GM12873 (cell line): ENCODE data around the gene TXNRD2.

Source experiments
- TF ChIP-seq, protein P1 (sequence below): IDR thresholded peaks from 2 replicates; pipeline ENCODE4 v1.5.1; 2012; ENCODE audit warnings: low read depth, mild to moderate bottlenecking, moderate library complexity, low read length, control low read depth; ENCODE audit not compliant: insufficient read depth; ENCODE audit errors: missing control alignments

The TXNRD2 gene

DNA sequence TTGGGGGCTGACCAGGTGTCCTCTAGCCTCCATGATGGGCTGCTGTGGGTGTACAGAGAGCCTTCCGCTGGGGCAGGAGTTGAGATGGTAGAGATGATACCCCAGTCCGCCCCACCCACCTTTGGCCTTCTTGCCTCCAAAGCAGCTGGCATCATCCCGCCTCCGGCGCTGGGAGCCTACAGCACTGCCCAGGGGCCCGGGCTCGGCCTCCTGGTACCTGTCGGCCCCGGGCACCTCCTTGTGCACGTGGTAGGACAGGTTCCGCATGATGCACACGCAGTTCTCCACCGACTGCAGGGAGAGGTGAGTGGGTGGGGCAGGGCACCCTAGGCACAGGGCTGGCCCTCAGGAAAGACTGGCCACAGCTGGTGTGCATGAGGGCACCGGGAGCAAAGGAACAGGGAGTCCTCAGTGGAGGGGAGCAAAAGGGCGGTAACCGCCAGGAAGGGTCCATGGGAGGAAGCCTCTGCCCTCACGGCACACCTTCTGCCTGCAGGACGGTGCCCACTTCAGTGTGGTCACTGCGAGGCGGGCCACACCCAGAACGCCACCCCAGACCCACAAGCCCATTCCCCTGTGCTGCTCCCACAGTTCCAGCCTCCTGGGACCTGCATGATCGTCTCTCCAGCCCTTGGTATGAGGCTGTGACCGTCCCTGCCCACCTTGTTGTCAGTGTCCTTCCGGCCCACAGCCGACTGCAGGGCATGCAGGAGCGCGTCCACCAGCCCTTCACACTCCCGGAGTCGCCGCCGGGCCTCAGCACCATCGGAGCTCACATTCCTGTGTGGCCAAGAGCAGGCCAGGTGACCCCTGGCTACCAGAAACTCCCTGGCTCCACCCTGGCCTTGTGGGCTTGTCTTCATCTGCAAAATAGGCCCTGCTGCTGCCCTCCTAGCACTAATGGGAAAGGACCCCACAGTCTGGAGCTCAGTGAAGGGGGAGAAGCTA, 36.0 kb upstream of the TXNRD2 start:
- TF ChIP-seq, protein P1, sequence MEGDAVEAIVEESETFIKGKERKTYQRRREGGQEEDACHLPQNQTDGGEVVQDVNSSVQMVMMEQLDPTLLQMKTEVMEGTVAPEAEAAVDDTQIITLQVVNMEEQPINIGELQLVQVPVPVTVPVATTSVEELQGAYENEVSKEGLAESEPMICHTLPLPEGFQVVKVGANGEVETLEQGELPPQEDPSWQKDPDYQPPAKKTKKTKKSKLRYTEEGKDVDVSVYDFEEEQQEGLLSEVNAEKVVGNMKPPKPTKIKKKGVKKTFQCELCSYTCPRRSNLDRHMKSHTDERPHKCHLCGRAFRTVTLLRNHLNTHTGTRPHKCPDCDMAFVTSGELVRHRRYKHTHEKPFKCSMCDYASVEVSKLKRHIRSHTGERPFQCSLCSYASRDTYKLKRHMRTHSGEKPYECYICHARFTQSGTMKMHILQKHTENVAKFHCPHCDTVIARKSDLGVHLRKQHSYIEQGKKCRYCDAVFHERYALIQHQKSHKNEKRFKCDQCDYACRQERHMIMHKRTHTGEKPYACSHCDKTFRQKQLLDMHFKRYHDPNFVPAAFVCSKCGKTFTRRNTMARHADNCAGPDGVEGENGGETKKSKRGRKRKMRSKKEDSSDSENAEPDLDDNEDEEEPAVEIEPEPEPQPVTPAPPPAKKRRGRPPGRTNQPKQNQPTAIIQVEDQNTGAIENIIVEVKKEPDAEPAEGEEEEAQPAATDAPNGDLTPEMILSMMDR = no peak

DNA sequence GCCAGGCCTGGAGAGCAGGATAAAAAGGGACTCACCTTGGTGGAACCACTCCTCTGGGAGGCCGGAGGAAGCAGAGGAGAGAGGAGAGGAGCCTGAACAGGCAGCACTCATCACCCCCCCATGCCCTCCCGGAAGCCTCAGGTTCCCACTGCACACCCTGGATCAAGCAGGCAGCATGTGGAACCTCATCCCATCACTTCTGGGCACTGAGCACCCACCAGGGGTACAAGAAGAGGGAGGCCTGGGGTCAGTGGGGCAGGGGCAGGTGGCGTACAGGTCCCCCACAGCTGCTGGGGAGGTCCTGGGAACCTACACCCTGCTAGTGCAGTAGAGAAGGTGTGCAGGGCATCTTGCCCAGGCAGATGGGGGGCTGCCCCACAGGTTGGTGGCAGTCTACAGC, 35.1 kb upstream of the TXNRD2 start:
- TF ChIP-seq, protein P1 = no peak

DNA sequence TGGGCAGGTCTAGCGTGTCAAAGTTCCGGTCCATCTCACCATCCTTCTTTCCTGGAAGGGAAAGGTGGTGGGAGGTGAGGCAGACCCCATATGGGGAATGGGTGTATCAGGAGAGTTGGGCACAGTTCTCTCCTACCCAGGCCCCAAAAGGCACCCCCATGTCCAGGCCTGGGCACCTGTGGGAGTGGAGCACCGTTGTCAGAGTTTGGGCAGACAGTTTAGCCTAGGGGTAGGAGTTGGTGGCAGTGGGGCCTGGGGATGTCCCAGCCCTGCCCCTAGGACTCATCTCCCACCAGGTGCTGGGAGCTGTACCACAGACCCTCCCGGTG, 34.1 kb upstream of the TXNRD2 start:
- TF ChIP-seq, protein P1 = no peak

DNA sequence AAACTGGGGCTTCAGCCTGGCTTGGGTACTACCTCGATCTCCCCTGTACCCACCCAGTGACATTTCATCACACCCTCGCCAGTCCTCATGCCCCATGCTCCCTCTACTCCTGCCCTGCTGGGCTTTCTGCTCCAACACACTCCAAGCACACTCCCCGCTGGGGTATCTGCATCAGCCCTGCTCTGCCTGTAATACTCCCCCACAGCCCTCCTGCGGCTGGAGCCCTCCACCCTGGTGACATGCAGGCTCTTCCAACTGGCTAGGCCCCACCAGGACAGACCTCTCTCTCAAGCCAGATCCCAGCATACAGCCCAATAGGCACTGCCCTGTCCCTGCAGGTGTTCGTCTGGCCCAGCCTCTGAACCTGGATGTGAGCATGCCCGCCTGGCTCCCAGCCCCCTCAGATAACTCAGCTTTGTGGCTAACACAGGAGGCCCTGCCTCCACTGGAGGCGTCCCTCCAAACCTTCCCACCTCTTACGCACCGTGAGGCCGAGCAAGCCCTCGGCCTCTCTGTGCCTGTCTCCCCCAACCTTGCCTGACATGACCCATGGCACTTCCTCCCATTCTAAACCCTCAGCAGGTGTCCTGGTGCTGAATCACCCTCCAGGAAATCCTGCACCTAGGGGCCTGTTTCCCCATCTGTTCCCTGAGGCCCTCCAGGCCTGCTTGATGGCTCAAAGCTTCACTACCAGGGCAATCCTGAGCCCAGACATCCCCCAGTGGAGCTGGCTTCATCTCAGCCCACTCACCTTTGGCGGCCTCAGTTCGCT, 33.5 kb upstream of the TXNRD2 start:
- TF ChIP-seq, protein P1 = no peak

DNA sequence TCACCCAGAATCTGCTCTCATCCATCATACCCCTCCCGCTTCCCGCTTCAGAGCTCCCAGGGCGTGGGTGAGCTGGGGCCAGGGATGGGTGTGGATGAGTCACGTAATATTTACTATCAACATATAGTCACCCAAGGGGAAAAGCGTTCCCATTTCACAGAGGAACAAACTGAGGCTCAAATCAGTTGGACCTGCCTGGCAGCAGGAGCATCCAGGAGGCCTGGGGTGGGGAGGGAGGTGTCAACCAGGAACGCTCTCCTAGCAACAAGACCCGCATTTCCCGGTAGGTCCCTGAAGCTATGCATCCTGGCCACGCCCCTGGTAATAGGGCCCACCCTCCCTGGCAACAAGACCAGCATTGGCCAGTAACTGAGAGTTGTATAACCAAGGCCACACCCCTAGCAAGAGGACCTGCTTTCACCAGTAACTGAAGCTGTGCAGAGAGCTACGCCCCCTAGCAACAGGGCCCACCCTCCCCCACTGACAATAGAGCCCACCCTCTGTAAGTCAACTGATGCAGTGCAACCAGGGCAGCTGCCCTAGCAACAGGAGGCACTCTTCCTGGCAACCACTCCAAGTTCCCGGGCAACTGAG, 32.7 kb upstream of the TXNRD2 start:
- TF ChIP-seq, protein P1 = no peak

DNA sequence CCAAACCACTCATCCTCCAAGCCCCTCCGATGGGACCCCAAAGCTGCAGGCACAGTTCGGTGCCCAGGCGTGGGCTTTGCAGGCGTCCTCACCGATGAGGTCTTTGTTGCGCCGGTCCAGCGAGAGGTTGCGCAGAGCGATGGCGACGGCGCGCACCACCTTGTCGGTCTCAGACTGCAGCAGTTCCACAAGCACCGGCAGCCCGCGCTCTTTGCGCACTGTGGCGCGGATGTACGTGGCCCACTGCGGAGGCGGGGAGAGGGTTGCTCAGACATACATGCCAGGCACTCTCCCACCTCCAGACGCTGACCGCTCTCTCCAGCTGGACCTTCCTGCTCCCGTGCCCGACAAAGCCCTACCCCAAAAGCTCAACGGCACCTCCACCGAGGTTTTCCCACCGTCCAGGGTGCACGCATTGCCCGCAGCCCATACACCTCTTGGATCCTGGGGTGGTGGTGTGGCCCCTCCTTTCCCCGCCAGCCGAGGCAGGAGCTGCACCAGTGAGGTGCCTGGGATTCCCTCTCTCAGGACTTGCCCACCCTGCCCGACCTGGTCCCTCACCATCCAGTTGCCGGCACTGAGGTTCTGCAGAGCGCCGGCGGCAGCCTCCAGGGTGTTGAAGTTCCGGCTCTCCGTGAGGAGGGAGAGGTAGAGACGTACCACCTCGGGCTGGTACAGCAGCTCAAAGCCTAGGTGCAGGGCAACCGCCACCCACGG, 32.1 kb upstream of the TXNRD2 start:
- TF ChIP-seq, protein P1 = no peak
